B cell (primary cell): ENCODE measurements around the gene RGS7BP.

Experiments used
- EZH2 ChIP-seq: IDR thresholded peaks from 2 replicates; pipeline ENCODE4 v1.6.1; 2012; ENCODE audit warnings: borderline replicate concordance, low read depth, mild to moderate bottlenecking, moderate library complexity, low read length; ENCODE audit not compliant: insufficient read depth, poor library complexity, severe bottlenecking
- TF ChIP-seq, protein P1 (sequence below): fragments of 200-600 bp; IDR thresholded peaks from one replicate; pipeline ENCODE4 v1.8.0; 2022; ENCODE audit warnings: antibody characterized with exemption, mild to moderate bottlenecking

DNA sequence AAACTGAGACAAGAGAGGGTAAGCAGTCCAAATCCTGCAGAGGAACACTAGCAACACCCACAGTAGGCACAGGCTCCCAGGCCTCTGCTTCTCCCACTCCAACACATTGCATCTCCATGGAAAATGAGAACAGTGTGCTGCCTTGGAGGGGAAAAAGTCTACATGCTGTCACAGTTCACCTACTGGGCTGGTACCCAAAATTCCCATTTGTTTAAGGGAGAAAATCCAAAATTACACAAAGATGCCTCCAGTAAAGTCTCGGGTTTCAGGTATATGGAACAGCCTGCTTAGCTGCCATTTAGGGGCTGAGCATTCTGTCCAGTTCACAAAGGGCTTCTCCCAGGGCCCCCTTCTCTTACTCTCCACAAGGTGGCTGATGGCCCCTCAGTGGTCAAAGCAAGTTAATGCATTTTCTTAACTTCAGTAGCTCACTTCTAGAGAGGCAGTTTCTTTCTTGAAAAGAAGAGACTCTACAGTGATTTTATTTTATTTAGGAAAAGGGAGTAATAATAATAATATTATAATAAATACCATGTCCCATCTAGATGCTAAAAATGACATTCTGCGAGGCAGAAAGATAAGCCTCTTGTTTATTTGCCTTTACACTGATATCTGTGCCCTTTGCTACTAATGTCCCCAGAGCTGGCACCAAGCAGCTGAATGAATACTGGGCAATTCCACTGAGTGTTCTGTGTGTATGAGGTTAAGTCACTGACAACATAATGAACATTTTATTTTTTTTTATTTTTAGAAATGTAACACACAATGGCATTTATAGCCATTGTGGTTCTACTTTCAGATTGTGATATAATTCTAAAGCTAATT lies 89.4 kb downstream of the RGS7BP start:
- TF ChIP-seq, protein P1, sequence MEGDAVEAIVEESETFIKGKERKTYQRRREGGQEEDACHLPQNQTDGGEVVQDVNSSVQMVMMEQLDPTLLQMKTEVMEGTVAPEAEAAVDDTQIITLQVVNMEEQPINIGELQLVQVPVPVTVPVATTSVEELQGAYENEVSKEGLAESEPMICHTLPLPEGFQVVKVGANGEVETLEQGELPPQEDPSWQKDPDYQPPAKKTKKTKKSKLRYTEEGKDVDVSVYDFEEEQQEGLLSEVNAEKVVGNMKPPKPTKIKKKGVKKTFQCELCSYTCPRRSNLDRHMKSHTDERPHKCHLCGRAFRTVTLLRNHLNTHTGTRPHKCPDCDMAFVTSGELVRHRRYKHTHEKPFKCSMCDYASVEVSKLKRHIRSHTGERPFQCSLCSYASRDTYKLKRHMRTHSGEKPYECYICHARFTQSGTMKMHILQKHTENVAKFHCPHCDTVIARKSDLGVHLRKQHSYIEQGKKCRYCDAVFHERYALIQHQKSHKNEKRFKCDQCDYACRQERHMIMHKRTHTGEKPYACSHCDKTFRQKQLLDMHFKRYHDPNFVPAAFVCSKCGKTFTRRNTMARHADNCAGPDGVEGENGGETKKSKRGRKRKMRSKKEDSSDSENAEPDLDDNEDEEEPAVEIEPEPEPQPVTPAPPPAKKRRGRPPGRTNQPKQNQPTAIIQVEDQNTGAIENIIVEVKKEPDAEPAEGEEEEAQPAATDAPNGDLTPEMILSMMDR = no peak
- TF ChIP-seq EZH2 = no peak
